KOPT-K1 (cell line): ENCODE data around the gene ZNF827.

ENCODE experiments used
- H3K27ac ChIP-seq: fragments of 200-600 bp; sonication (generic); 2 replicates; pipeline ENCODE4 v1.5.1; 2016; ENCODE audit warnings: antibody characterized with exemption, mild to moderate bottlenecking, low read depth, low read length; ENCODE audit not compliant: poor library complexity, severe bottlenecking
- H3K36me3 ChIP-seq: fragments of 200-600 bp; sonication (generic); 2 replicates; pipeline ENCODE4 v1.5.1; 2017; ENCODE audit warnings: antibody characterized with exemption, mild to moderate bottlenecking, low read length, moderate library complexity; ENCODE audit not compliant: insufficient read depth
- H3K9me3 ChIP-seq: fragments of 200-600 bp; sonication (generic); 2 replicates; pipeline ENCODE4 v1.5.1; 2017; ENCODE audit warnings: antibody characterized with exemption, low read length, mild to moderate bottlenecking; ENCODE audit not compliant: insufficient read depth, poor library complexity, severe bottlenecking

ZNF827 gene

GRCh38 chr4:145938618-145939440 lies at the start of gene ZNF827:
Gene ZNF827, minus strand, starts transcription at chr4:145938823. Its CDS starts 416 bp downstream, at chr4:145938407.
- H3K27ac ChIP-seq, result peak within 1 kb of the TSS; percentile 64
- no peaks in the 10 kb centered on the region for H3K9me3 ChIP-seq

GRCh38 chr4:145984563-145984962 lies 45.9 kb upstream of the ZNF827 start:
- H3K27ac ChIP-seq, result no peak overlapping the region
- H3K9me3 ChIP-seq, result no peaks in the 10 kb centered on the region
- no peaks in the 10 kb centered on the region for H3K36me3 ChIP-seq

More at GRCh38 chr4:145938618-145939440, at the start of gene ZNF827:
- no peaks in the 10 kb centered on the region for H3K36me3 ChIP-seq

- no peaks in the 10 kb centered on the region for H3K36me3 ChIP-seq
- no peak overlapping the region for H3K27ac ChIP-seq
- no peaks in the 10 kb centered on the region for H3K9me3 ChIP-seq
Measured at GRCh38 chr4:145982791-145983190, 44.2 kb upstream of the ZNF827 start.

- Histone ChIP-seq H3K27ac (no peak overlapping the region), H3K9me3 (no peaks in the 10 kb centered on the region), H3K36me3 (no peaks in the 10 kb centered on the region)
Measured at GRCh38 chr4:145979160-145979559, 40.5 kb upstream of the ZNF827 start.

- no peak overlapping the region for H3K27ac ChIP-seq
- H3K36me3 ChIP-seq, result no peaks in the 10 kb centered on the region
- no peaks in the 10 kb centered on the region for H3K9me3 ChIP-seq
Measured at GRCh38 chr4:145976680-145977079, 38.1 kb upstream of the ZNF827 start.

GRCh38 chr4:145960012-145960411 lies 21.4 kb upstream of the ZNF827 start:
- no peaks in the 10 kb centered on the region for H3K36me3 ChIP-seq
- H3K27ac ChIP-seq, result no peak overlapping the region
- no peaks in the 10 kb centered on the region for H3K9me3 ChIP-seq

GRCh38 chr4:145957302-145957701 lies 18.7 kb upstream of the ZNF827 start:
- Histone ChIP-seq H3K9me3 (no peaks in the 10 kb centered on the region), H3K36me3 (no peaks in the 10 kb centered on the region), H3K27ac (no peak overlapping the region)

- Histone ChIP-seq H3K27ac (no peak overlapping the region), H3K9me3 (no peaks in the 10 kb centered on the region), H3K36me3 (no peaks in the 10 kb centered on the region)
Measured at GRCh38 chr4:145956288-145956890, 17.8 kb upstream of the ZNF827 start.

- Histone ChIP-seq H3K27ac (no peak overlapping the region), H3K36me3 (no peaks in the 10 kb centered on the region)
Measured at GRCh38 chr4:145954924-145955339, 16.3 kb upstream of the ZNF827 start.

GRCh38 chr4:145951931-145952330 lies 13.3 kb upstream of the ZNF827 start:
- no peak overlapping the region for H3K27ac ChIP-seq
- no peaks in the 10 kb centered on the region for H3K9me3 ChIP-seq
- no peaks in the 10 kb centered on the region for H3K36me3 ChIP-seq

More at GRCh38 chr4:145954924-145955339, 16.3 kb upstream of the ZNF827 start:
- H3K9me3 ChIP-seq, result no peaks in the 10 kb centered on the region

GRCh38 chr4:145945431-145946155 lies 7.0 kb upstream of the ZNF827 start:
- Histone ChIP-seq H3K36me3 (no peaks in the 10 kb centered on the region), H3K9me3 (no peaks in the 10 kb centered on the region), H3K27ac (no peak overlapping the region)

GRCh38 chr4:145944886-145945285 lies 6.3 kb upstream of the ZNF827 start:
- H3K27ac ChIP-seq, result no peak overlapping the region
- H3K9me3 ChIP-seq, result no peaks in the 10 kb centered on the region
- no peaks in the 10 kb centered on the region for H3K36me3 ChIP-seq

- H3K36me3 ChIP-seq, result no peaks in the 10 kb centered on the region
- no peak overlapping the region for H3K27ac ChIP-seq
- no peaks in the 10 kb centered on the region for H3K9me3 ChIP-seq
Measured at GRCh38 chr4:145939856-145940255, 1.2 kb upstream of the ZNF827 start.

GRCh38 chr4:145939441-145939750 lies 773 bp upstream of the ZNF827 start:
- Histone ChIP-seq H3K36me3 (no peaks in the 10 kb centered on the region), H3K27ac (no peak overlapping the region), H3K9me3 (no peaks in the 10 kb centered on the region)

GRCh38 chr4:145937971-145938611 lies 532 bp downstream of the ZNF827 start:
- Histone ChIP-seq H3K9me3 (no peaks in the 10 kb centered on the region), H3K27ac (peak overlapping the region; percentile 64)

More at GRCh38 chr4:145937971-145938611, 532 bp downstream of the ZNF827 start:
- no peaks in the 10 kb centered on the region for H3K36me3 ChIP-seq
